ENCODE results near the gene EIF4E1B.

- TF ChIP-seq, protein P1, sequence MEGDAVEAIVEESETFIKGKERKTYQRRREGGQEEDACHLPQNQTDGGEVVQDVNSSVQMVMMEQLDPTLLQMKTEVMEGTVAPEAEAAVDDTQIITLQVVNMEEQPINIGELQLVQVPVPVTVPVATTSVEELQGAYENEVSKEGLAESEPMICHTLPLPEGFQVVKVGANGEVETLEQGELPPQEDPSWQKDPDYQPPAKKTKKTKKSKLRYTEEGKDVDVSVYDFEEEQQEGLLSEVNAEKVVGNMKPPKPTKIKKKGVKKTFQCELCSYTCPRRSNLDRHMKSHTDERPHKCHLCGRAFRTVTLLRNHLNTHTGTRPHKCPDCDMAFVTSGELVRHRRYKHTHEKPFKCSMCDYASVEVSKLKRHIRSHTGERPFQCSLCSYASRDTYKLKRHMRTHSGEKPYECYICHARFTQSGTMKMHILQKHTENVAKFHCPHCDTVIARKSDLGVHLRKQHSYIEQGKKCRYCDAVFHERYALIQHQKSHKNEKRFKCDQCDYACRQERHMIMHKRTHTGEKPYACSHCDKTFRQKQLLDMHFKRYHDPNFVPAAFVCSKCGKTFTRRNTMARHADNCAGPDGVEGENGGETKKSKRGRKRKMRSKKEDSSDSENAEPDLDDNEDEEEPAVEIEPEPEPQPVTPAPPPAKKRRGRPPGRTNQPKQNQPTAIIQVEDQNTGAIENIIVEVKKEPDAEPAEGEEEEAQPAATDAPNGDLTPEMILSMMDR (IDR thresholded peaks at IDR 0.05; ENCODE audit: poor library complexity, severe bottlenecking): no peak
- TF ChIP-seq EZH2 (IDR thresholded peaks at IDR 0.05; ENCODE audit: borderline replicate concordance, insufficient read depth, low read length, poor library complexity, severe bottlenecking): no peak
- TF ChIP-seq, protein P2, sequence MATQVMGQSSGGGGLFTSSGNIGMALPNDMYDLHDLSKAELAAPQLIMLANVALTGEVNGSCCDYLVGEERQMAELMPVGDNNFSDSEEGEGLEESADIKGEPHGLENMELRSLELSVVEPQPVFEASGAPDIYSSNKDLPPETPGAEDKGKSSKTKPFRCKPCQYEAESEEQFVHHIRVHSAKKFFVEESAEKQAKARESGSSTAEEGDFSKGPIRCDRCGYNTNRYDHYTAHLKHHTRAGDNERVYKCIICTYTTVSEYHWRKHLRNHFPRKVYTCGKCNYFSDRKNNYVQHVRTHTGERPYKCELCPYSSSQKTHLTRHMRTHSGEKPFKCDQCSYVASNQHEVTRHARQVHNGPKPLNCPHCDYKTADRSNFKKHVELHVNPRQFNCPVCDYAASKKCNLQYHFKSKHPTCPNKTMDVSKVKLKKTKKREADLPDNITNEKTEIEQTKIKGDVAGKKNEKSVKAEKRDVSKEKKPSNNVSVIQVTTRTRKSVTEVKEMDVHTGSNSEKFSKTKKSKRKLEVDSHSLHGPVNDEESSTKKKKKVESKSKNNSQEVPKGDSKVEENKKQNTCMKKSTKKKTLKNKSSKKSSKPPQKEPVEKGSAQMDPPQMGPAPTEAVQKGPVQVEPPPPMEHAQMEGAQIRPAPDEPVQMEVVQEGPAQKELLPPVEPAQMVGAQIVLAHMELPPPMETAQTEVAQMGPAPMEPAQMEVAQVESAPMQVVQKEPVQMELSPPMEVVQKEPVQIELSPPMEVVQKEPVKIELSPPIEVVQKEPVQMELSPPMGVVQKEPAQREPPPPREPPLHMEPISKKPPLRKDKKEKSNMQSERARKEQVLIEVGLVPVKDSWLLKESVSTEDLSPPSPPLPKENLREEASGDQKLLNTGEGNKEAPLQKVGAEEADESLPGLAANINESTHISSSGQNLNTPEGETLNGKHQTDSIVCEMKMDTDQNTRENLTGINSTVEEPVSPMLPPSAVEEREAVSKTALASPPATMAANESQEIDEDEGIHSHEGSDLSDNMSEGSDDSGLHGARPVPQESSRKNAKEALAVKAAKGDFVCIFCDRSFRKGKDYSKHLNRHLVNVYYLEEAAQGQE (IDR thresholded peaks at IDR 0.05; ENCODE audit: borderline replicate concordance): no peak
These were observed 63.0 kb downstream of the EIF4E1B start for GRCh38 chr5:176693477-176693851.

All from neural cell (in vitro differentiated cells).